Endothelial cell of umbilical vein (primary cell): ENCODE measurements around the gene RAP1GAP2. TPM values are rescaled to one million over a fixed set of nuclear protein-coding genes. Genes with fewer than 3 reads are reported as not detected.

Experiments
- BruUV-seq: library from RNA; stranded (reverse); fragments of 400-500 nt; replicated peaks from 2 replicates; lab custom pipeline; 2021; lab: Mats Ljungman, UMichigan
- CTCF ChIA-PET: fragments of 300-600, 350-600 bp; sonication (Branson Sonifier 250); formaldehyde crosslinking; loops from one replicate; lab custom pipeline; 2021; ENCODE audit warnings: antibody characterized with exemption, inconsistent platforms; lab: Charles Lee
- POLR2A ChIA-PET: fragments of 300-600, 350-600 bp; sonication (Branson Sonifier 250); formaldehyde crosslinking; loops from one replicate; lab custom pipeline; 2021; ENCODE audit warnings: antibody characterized with exemption, inconsistent platforms; lab: Charles Lee
- DNase-seq: peaks from one replicate; pipeline ENCODE4 v3.0.0-alpha.2; 2011; ENCODE audit warnings: low read depth, low spot score
- FAIRE-seq: peaks from 2 replicates; lab custom pipeline; 2011; peaks lifted over from hg19 to GRCh38; lab: Jason Lieb, UNC
- H2AFZ ChIP-seq: 2 replicates; pipeline ENCODE4 v1.6.0; 2012; ENCODE audit warnings: low read depth, low read length, control low read depth, inconsistent platforms
- H3K27ac ChIP-seq: 2 replicates; pipeline ENCODE4 v1.5.1; 2011; ENCODE audit warnings: low read depth, mild to moderate bottlenecking, control low read depth, low read length, moderate library complexity; ENCODE audit not compliant: insufficient read depth
- H3K27me3 ChIP-seq, 2 experiments: 2 replicates each; pipeline versions ENCODE4 v1.6.0 to v1.6.1; 2011; ENCODE audit warnings: low read length in 2 of 2, mixed read lengths in 1 of 2; ENCODE audit not compliant: control insufficient read depth in 2 of 2, insufficient read depth in 2 of 2
- H3K36me3 ChIP-seq, 2 experiments: 2 replicates in 1 of 2; 3 replicates in 1 of 2; pipeline ENCODE4 v1.5.1; 2011; ENCODE audit warnings: low read length in 2 of 2, mild to moderate bottlenecking in 1 of 2, moderate library complexity in 1 of 2; ENCODE audit not compliant: control insufficient read depth in 2 of 2, insufficient read depth in 2 of 2; ENCODE audit errors: extremely low read depth in 1 of 2
- H3K4me1 ChIP-seq: 3 replicates; pipeline ENCODE4 v1.5.1; 2011; ENCODE audit warnings: mild to moderate bottlenecking, low read length; ENCODE audit not compliant: control insufficient read depth, insufficient read depth; ENCODE audit errors: extremely low read depth
- H3K4me2 ChIP-seq: 2 replicates; pipeline ENCODE4 v1.6.1; 2011; ENCODE audit warnings: low read length, control low read depth, mixed read lengths; ENCODE audit not compliant: insufficient read depth
- H3K4me3 ChIP-seq, 3 experiments: fragments of 200-600 bp in 1 of 3; sonication (generic), shearing (Covaris generic) in 1 of 3; replicated peaks in 1 of 3; 2 replicates each; pipeline ENCODE4 v1.5.1; 2011 to 2016; ENCODE audit warnings: control low read depth in 3 of 3, low read length in 3 of 3, mild to moderate bottlenecking in 2 of 3, inconsistent platforms in 1 of 3, low read depth in 1 of 3, moderate library complexity in 1 of 3; ENCODE audit not compliant: insufficient read depth in 1 of 3
- H3K79me2 ChIP-seq: 2 replicates; pipeline ENCODE4 v1.6.0; 2012; ENCODE audit warnings: low read length, inconsistent platforms; ENCODE audit not compliant: control insufficient read depth, insufficient read depth
- H3K9ac ChIP-seq: replicated peaks from 2 replicates; pipeline ENCODE3; 2011; ENCODE audit warnings: low read length, control low read depth; ENCODE audit not compliant: insufficient read depth; ENCODE audit errors: extremely low read depth
- H3K9me1 ChIP-seq: replicated peaks from 3 replicates; pipeline ENCODE4 v1.6.0; 2011; ENCODE audit warnings: mild to moderate bottlenecking, low read length; ENCODE audit not compliant: control insufficient read depth, insufficient read depth; ENCODE audit errors: extremely low read depth
- H3K9me3 ChIP-seq: replicated peaks from 2 replicates; pipeline ENCODE4 v1.5.1; 2012; ENCODE audit warnings: low read length, inconsistent platforms; ENCODE audit not compliant: control insufficient read depth, insufficient read depth
- H4K20me1 ChIP-seq: replicated peaks from 2 replicates; pipeline ENCODE3; 2011; ENCODE audit warnings: mild to moderate bottlenecking, low read length; ENCODE audit not compliant: control insufficient read depth, insufficient read depth; ENCODE audit errors: extremely low read depth
- EZH2 ChIP-seq: IDR thresholded peaks from 2 replicates; pipeline ENCODE4 v1.6.1; 2012; ENCODE audit warnings: borderline replicate concordance, low read depth, mild to moderate bottlenecking, moderate library complexity, low read length, inconsistent platforms; ENCODE audit not compliant: severe bottlenecking
- GATA2 ChIP-seq: IDR thresholded peaks from 2 replicates; pipeline ENCODE4 v1.7.0; 2011; ENCODE audit warnings: low read depth, mild to moderate bottlenecking, moderate library complexity, mixed read lengths, low read length; ENCODE audit not compliant: insufficient read length, insufficient read depth
- JUN ChIP-seq: IDR thresholded peaks from 2 replicates; pipeline ENCODE4 v1.6.1; 2011; ENCODE audit warnings: borderline replicate concordance, low read depth; ENCODE audit not compliant: insufficient read length, insufficient read depth
- MYC ChIP-seq: IDR thresholded peaks from one replicate; pipeline ENCODE4 v1.6.1; 2011; ENCODE audit warnings: mild to moderate bottlenecking, low read depth, low read length
- POLR2A ChIP-seq: IDR thresholded peaks from 2 replicates; pipeline ENCODE4 v1.6.1; 2012; ENCODE audit warnings: low read depth, mild to moderate bottlenecking, control low read depth, low read length
- POLR2AphosphoS5 ChIP-seq: IDR thresholded peaks from 2 replicates; pipeline ENCODE4 v1.6.1; 2012; ENCODE audit warnings: low read depth, mild to moderate bottlenecking, control low read depth, low read length, moderate library complexity; ENCODE audit not compliant: insufficient read depth
- dilution Hi-C: fragments of 300-500 bp; cut with MboI; formaldehyde crosslinking; loops from one replicate; pipeline ENCODE4 v1.15.0; 2019; ENCODE audit warnings: low sequenced_read_pairs; ENCODE audit not compliant: extremely low pct_ligation_motif_present
- intact Hi-C: fragments of 100-400 bp; cut with micrococcal nuclease; formaldehyde crosslinking; loops from one replicate; pipeline ENCODE4 v1.10.0; 2022
- polyA plus RNA-seq, 4 experiments: library from polyadenylated mRNA; depleted of rRNA in 3 of 4; stranded (reverse) in 3 of 4; unstranded in 1 of 4; fragments of >200 nt; gene quantifications; 2 replicates each; pipeline versions ENCODE4 v1.2.1 to v1.2.3, GENCODE V29; 2011 to 2012; ENCODE audit warnings: missing spikeins in 1 of 4
- total RNA-seq: library from RNA; stranded (reverse); gene quantifications from 2 replicates; pipeline ENCODE4 v1.2.3, GENCODE V29; 2021
- TF ChIP-seq, protein P1 (sequence below), 2 donors: IDR thresholded peaks; 1 replicate in 1 of 2; 2 replicates in 1 of 2; pipeline ENCODE4 v1.5.1; 2011; ENCODE audit warnings: low read length in 2 of 2, mild to moderate bottlenecking in 2 of 2, moderate library complexity in 2 of 2, control low read depth in 1 of 2, inconsistent platforms in 1 of 2, low read depth in 1 of 2; ENCODE audit not compliant: insufficient read depth in 1 of 2; ENCODE audit errors: extremely low read depth in 1 of 2

The RAP1GAP2 gene
- total and polyA plus RNA-seq, 2 donors (not counting 3 experiments of a cell fraction or from before 2014, with no cell fraction given): 1.4 to 3.6 TPM

DNA sequence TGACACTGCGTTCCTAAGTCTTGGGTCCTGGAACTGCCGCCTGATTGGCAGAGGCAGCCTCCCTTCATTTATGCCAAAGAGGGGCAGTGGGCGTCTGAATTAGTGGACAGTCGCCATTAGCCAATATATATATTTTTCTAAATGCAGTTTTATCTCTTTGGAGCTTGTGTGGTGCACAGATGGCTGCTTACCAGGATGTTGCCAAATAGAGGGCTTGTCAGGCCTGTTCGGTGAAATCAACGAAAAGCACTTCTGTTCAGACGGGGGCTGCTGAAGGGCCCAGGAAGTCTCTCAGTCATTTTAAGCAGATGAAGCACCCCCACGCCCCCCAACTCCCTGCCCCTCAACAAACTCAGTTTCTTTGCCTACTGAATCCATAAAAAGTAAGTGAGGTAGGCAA is 66.0 kb downstream of the RAP1GAP2 start:
- TF ChIP-seq GATA2 (no peak), EZH2 (no peak), JUN (no peak), POLR2AphosphoS5 (no peak), MYC (no peak), POLR2A (no peak)
- TF ChIP-seq, protein P1, sequence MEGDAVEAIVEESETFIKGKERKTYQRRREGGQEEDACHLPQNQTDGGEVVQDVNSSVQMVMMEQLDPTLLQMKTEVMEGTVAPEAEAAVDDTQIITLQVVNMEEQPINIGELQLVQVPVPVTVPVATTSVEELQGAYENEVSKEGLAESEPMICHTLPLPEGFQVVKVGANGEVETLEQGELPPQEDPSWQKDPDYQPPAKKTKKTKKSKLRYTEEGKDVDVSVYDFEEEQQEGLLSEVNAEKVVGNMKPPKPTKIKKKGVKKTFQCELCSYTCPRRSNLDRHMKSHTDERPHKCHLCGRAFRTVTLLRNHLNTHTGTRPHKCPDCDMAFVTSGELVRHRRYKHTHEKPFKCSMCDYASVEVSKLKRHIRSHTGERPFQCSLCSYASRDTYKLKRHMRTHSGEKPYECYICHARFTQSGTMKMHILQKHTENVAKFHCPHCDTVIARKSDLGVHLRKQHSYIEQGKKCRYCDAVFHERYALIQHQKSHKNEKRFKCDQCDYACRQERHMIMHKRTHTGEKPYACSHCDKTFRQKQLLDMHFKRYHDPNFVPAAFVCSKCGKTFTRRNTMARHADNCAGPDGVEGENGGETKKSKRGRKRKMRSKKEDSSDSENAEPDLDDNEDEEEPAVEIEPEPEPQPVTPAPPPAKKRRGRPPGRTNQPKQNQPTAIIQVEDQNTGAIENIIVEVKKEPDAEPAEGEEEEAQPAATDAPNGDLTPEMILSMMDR (IDR thresholded peaks at IDR 0.05; ENCODE audit: extremely low read depth in 1 of 2, insufficient read depth in 1 of 2, low read depth in 1 of 2, low read length in 2 of 2): no peak
- Histone ChIP-seq H3K79me2 (no peaks in the 10 kb centered on the region), H2AFZ (no peak overlapping the region), H3K4me2 (no peak overlapping the region), H4K20me1 (no peaks in the 10 kb centered on the region), H3K9ac (no peak overlapping the region), H3K4me1 (no peaks in the 10 kb centered on the region), H3K4me3 (no peak overlapping the region), H3K9me3 (no peaks in the 10 kb centered on the region), H3K36me3 (no peaks in the 10 kb centered on the region), H3K27me3 (peaks cover 0 to 4% of the 10 kb centered on the region in 2 experiments), H3K9me1 (no peaks in the 10 kb centered on the region), H3K27ac (no peak overlapping the region)
- dilution Hi-C loops (no loop called here), intact Hi-C loops (no loop called here)
- no peak for FAIRE-seq
- no TSS peak for BruUV-seq
- CTCF ChIA-PET: interaction anchor here (1.0 to 1.6 kb wide), 5 partner anchors 13 to 151 kb away, joined by 3 to 5 read pairs (median 3); no protein-coding TSS in a partner anchor
- POLR2A ChIA-PET: no interaction called here
- DNase-seq: no peak
